ENCODE measurements around the gene DPH7.

Gene DPH7

GRCh38 chr9:137580954-137581322 is 2.2 kb upstream of the DPH7 start:
- peaks cover 24 to 25% of the 10 kb centered on the region in 2 experiments for H3K4me1 ChIP-seq (ENCODE audit: control insufficient read depth in 1 of 2, insufficient read depth in 1 of 2, low read depth in 1 of 2, low read length in 1 of 2)

GRCh38 chr9:137580209-137580953 is 1.7 kb upstream of the DPH7 start:
- Histone ChIP-seq H3K27ac (no peak overlapping the region), H3K4me1 (ENCODE audit: control insufficient read depth in 1 of 2, insufficient read depth in 1 of 2, low read depth in 1 of 2, low read length in 1 of 2) (peaks cover 26 to 27% of the 10 kb centered on the region in 2 experiments), H3K4me3 (ENCODE audit: low read depth in 1 of 2, low read length in 1 of 2) (no peak overlapping the region), H3K27me3 (no peaks in the 10 kb centered on the region), H3K36me3 (peaks cover 7% of the 10 kb centered on the region), H3K9me3 (no peaks in the 10 kb centered on the region)
- no peak for TF ChIP-seq CTCF (IDR thresholded peaks at IDR 0.05)

More at GRCh38 chr9:137580954-137581322, 2.2 kb upstream of the DPH7 start:
- H3K27me3 ChIP-seq: no peaks in the 10 kb centered on the region
- no peaks in the 10 kb centered on the region for H3K9me3 ChIP-seq
- no peak for TF ChIP-seq CTCF (IDR thresholded peaks at IDR 0.05)
- H3K36me3 ChIP-seq: peaks cover 1% of the 10 kb centered on the region
- no peak overlapping the region for H3K27ac ChIP-seq
- no peak overlapping the region for H3K4me3 ChIP-seq (ENCODE audit: low read depth in 1 of 2, low read length in 1 of 2)

- Histone ChIP-seq H3K27me3 (no peaks in the 10 kb centered on the region), H3K9me3 (no peaks in the 10 kb centered on the region), H3K36me3 (peaks cover 12% of the 10 kb centered on the region), H3K27ac (peak overlapping the region; percentile 84), H3K4me1 (ENCODE audit: control insufficient read depth in 1 of 2, insufficient read depth in 1 of 2, low read depth in 1 of 2, low read length in 1 of 2) (peaks cover 26 to 27% of the 10 kb centered on the region in 2 experiments), H3K4me3 (ENCODE audit: low read depth in 1 of 2, low read length in 1 of 2) (peak overlapping the region; percentile 82 to 99)
- TF ChIP-seq CTCF (IDR thresholded peaks at IDR 0.05): no peak
Measured at GRCh38 chr9:137579259-137579604, 507 bp upstream of the DPH7 start.

GRCh38 chr9:137575716-137576411 is 2.9 kb downstream of the DPH7 start:
- Histone ChIP-seq H3K36me3 (peaks cover 27% of the 10 kb centered on the region), H3K4me3 (ENCODE audit: low read depth in 1 of 2, low read length in 1 of 2) (no peak overlapping the region), H3K27ac (no peak overlapping the region), H3K4me1 (ENCODE audit: control insufficient read depth in 1 of 2, insufficient read depth in 1 of 2, low read depth in 1 of 2, low read length in 1 of 2) (peaks cover 26 to 27% of the 10 kb centered on the region in 2 experiments), H3K27me3 (no peaks in the 10 kb centered on the region), H3K9me3 (no peaks in the 10 kb centered on the region)
- TF ChIP-seq CTCF (IDR thresholded peaks at IDR 0.05): no peak

- no peak for TF ChIP-seq CTCF (IDR thresholded peaks at IDR 0.05)
- no peak overlapping the region for H3K27ac ChIP-seq
- H3K36me3 ChIP-seq: peaks cover 27% of the 10 kb centered on the region
- no peaks in the 10 kb centered on the region for H3K27me3 ChIP-seq
- no peaks in the 10 kb centered on the region for H3K9me3 ChIP-seq
- H3K4me1 ChIP-seq (ENCODE audit: control insufficient read depth in 1 of 2, insufficient read depth in 1 of 2, low read depth in 1 of 2, low read length in 1 of 2): peaks cover 26 to 27% of the 10 kb centered on the region in 2 experiments
- no peak overlapping the region for H3K4me3 ChIP-seq (ENCODE audit: low read depth in 1 of 2, low read length in 1 of 2)
Measured at GRCh38 chr9:137575364-137575715, 3.4 kb downstream of the DPH7 start.

Measured in neutrophil (primary cell).